Right kidney (tissue), 1 donor: ENCODE data around the gene AARS1.
"Not testable (repeated sequence)": the region's sequence is repeated elsewhere in the genome, so short reads cannot be mapped to it uniquely, and the experiment has no call there.

ENCODE experiments used
- DNase-seq: peaks from one replicate; pipeline ENCODE4 v3.0.0-alpha.2; 2016

AARS1 gene

DNA sequence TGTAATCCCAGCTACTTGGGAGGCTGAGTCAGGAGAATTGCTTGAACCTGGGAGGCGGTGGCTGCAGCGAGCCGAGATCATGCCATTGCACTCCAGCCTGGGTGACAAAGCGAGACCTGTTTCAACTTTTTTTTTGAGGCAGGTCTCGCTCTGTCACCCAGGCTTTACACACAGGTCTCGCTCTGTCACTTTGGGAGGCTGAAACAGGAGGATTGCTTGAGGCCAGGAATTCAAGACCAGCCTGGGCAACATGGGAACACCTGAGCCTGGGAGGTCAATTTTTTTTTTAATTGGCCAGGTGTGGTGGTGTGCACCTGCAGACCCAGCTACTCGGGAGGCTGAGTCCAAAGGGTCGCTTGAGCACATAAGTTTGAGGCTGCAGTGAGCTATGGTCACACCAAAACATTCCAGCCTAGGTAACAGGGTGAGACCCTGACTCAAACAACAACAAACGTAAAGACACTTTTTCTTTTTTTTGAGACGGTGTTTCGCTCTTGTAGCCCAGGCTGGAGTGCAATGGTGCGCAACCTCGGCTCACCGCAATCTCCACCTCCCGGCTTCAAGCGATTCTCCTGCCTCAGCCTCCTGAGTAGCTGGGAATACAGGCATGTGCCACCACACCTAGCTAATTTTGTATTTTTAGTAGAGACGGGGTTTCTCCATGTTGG is 1.9 kb downstream of the AARS1 start:
- DNase-seq, result not testable (repeated sequence)

DNA sequence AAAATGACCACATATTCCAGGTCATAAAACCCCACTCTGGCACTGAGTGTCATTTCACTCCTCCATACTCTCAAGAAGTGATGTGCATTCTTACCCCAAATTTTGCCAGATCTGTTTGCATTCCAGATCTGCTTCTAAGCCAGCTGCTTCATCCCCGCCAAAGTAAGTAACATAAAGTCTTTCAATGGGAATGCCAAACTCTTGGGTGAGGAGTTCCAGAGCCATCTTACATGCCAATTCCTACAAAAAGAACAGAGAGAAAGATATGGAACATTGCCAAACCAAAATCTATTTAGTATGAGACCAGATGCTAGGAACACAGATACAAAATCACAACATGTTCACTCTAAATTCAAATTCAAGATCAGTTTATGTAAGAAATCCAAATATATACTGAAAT is 12.9 kb downstream of the AARS1 start:
- no peak for DNase-seq

DNA sequence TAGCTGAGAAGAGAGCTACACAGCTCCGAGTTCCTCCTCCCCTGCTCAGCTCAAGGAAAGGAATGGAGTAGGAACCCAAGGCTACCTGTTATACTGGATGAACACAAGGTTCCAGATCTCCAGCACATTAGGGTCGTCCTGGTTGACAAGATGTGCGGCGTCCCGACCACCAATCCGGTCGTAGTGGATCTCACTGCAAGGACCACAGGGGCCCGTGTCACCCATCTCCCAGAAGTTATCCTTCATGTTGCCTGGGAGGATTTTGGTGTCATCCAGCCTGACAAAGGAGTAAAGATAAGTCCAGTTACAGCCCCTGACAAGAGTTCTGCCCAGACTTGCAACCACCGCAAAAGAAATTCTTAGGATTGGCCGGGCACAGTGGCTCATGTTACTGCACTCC is 17.6 kb downstream of the AARS1 start:
- no peak for DNase-seq

DNA sequence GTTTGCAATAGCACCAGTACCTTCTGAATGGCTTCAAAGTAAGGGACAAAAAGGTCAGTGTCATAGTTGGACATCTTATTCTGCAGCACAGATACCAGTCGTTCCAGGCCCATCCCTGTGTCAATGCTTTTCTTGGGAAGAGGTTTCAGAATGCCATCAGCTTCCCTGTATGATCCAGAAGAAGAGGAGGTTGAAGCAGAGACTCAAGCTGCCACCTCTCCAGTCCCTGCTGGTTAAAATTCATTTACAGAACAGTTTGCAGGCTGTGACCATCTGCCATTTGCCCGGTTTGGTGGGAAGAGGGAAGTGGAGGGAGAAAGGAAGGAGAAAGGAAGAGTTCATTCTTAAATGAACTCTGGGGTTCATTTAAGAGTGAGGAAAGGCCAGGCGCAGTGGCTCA is 19.1 kb downstream of the AARS1 start:
- no peak for DNase-seq

- DNase-seq, result no peak
Observed at GRCh38 chr16:70269471-70269870, 19.8 kb downstream of the AARS1 start.

DNA sequence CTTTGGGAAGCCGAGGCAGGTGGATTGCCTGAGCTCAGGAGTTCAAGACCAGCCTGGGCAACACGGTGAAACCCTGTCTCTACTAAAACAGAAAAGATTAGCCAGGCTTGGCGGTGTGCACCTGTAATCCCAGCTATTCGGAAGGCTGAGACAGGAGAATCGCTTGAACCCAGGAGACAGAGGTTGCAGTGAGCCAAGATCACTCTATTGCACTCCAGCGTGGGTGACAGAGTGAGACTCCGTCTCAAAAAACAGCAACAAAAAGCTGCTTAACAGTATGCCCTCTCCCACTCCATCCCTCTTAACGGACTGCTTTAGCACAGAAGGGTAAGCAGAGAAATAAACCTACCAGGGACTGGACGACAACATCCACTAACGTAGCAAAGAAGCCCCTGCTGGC is 21.4 kb downstream of the AARS1 start:
- DNase-seq, result not testable (repeated sequence)

GRCh38 chr16:70267516-70267915 is 21.8 kb downstream of the AARS1 start:
- DNase-seq, result no peak

DNA sequence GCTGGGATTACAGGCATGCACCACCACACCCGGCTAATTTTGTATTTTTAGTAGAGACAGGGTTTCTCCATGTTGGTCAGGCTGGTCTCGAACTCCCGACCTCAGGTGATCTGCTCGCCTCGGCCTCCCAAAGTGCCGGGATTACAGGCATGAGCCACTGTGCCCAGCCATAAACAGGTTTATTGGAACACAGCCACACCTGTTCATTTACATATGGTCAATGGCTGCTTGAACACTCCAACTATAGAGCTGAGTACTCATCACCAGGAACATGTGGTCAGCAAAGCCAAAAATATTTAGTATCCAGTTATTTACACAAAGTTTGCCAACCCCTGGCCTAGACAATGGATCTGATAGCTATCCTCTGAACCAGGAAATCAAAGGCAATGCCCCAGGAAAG is 29.4 kb downstream of the AARS1 start:
- DNase-seq, result not testable (repeated sequence)

GRCh38 chr16:70258946-70259345 is 30.4 kb downstream of the AARS1 start:
- no peak for DNase-seq

GRCh38 chr16:70258065-70258464 is 31.2 kb downstream of the AARS1 start:
- no peak for DNase-seq

- DNase-seq, result no peak
Observed at GRCh38 chr16:70257391-70257790, 31.9 kb downstream of the AARS1 start.

GRCh38 chr16:70255574-70255973 is 33.7 kb downstream of the AARS1 start:
- no peak for DNase-seq

GRCh38 chr16:70254965-70255286 is 34.4 kb downstream of the AARS1 start:
- DNase-seq, result no peak

DNA sequence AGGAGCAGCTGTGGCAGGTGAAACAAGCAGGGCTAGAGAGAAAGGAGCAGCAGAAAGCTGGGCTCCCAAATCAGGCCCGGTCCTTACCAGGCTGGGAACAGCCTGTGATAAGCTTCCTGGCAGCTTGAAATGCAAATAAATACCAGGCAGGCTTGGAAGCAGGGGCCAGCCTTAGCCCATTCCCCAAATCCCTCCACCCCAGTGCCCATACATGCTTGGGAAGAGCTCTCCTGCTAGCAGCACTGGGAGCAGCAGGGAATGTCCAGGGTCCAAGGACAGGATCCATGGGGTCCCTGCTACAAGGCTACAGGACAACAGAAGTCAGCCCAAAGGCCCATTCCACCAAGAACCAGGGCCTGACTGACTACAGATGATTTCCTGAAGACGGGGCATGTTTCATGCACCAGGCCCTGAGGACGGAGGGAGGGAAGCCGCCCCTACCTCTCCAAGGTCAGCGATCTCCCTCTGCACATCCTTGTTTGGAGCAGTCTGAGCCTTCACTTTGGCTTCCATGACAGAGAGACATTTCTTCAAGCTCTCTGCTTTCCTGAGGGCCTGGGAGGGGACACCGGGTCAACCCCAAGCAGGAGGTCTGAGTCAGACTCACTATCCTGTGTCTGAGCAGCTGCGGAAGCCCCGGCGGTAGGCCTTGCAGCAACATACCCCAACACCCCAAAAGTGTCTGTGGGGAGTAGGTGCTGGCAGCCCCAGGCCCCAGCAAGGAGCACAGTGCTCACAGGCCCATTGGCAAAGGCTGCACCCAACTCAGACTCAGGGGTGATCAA is 34.9 kb downstream of the AARS1 start:
- no peak for DNase-seq

GRCh38 chr16:70253291-70254106 is 35.8 kb downstream of the AARS1 start:
- no peak for DNase-seq

DNA sequence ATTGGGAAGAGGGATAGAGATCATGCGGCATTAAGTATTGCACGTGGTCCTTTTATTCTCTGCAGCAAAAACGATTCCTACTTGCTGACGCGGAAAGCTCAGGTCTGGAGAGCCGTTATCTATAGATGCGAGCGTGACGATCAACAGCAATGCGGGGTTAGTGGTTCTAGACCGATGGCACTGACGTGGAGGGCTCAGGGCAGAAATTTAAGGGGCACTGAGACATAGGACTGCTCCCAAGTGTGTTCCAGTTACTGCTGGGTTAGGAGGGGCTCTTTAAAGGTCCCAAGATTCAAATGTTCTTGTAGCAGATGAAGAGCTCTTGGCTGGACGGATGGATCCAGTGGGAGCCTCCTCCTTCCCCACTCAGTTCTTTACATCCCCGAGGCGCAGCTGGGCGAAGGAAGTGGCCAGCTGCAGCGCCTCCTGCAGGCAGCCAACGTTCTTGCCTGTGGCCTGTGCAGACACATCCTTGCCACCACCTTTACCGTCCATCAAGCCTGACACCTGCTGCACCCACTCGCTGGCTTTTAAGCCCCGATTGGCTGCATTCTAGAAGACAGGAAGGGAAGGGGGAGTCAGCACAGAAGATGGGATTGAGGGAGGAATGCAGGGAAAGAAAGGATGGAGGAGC is 36.8 kb downstream of the AARS1 start:
- DNase-seq, result no peak

DNA sequence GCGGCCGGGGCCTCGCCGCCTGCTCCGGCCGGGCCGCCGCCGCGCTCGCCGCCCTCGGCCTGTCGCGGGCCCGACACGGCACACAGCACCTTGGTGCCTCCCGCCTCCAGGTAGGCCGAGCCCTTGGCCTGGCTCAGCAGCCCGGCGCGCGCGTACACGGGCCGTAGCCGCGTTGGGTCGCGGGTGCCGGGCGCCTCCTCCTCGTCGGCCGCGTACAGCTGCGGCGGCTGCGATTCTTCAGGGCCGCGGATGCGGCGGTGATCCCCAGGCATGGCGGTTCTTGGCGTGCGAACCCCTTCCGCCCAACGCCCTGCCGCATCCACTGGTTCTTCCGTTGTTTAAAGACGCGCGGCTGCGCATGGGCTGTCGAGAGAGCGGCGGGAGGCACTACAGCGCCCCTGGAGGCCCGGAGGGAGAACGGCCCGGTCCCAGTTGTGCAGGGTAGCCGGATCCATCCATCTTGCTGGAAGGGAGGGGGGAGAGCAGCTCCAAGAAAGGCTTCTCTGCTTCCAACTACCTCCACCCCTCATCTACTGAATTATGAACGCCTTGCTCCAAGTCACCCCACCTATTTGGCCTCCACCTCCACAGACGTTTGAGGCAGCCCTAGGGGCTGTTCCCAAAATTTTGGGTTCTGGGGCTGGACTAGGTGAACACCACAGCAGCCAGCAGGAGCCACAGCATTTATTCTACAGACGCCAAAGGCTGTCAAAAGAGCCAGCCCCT is 37.5 kb downstream of the AARS1 start, which contains the start of gene EXOSC6:
Gene EXOSC6 (minus strand): TSS at position 312 of the 726 bp plus-strand sequence. CDS start 40 bp downstream, at position 272.
- DNase-seq, result peak; percentile 98

DNA sequence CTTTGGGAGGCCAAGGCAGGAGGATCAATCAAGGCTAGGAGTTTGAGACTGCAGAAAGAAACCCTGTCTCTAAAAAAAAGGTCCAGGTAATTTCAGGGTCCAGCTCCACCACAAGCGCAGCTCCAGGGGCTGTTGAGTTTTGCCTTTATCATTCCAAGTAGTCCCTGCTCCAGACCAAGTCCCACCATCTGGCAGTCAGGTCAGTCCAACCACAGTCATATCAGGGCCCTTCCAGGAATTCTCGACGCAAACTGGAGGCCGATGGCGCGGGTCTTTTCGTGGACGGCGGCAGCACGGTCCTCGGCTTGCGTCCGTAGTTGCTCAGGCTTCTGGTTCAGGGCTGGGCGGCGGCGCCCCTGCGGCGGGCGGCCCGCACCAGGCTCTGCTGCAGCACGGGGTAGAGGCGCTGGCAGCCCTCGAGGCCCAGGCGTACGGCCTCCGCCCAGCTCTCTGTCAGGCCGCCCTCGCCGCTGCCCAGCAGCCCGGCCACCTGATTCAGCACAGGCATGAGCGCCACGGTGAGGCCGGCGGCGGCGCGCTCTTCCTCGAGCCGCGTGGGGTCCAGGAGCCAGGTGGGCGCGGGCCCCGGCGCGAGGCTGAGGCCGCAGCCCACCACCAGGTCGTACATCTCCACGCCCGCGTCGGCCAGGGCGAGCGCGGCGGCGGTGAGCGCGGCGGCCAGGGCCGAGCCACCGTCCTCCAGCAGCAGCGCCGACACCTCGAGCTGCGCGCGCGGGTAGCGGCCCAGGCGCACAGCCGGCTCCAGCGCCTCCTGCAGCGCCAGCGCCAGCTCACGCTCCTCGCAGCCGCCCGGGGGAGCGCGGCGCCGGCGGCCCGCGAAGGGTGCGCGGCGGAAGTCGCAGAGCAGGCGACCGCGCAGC is 38.3 kb downstream of the AARS1 start:
- DNase-seq, result peak; percentile 77

GRCh38 chr16:70249697-70250096 is 39.6 kb downstream of the AARS1 start:
- not testable (repeated sequence) for DNase-seq

- not testable (repeated sequence) for DNase-seq
Observed at GRCh38 chr16:70238773-70239172, 50.5 kb downstream of the AARS1 start.

DNA sequence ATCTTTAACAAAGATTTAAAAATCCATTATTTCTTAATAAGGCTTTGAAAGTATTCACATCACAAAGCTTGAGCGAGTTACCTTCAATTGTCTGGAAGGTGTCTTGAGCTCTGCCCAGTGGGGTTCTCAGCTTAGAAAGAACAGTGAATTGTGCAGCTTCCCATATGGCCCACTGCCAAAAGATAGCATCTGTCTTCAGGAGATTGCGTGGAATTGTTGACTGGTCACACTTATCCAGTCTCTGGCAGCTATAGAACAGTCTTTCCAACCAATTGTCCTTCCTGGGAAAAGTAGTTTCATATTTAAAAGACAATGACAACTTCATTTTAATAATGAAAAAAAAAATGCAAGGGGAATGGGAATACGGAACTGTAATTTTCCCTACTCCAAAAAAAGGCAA is 57.5 kb downstream of the AARS1 start:
- not testable (repeated sequence) for DNase-seq
